SU-DHL-6 (cell line): ENCODE measurements around the gene G6PD.

ENCODE experiments used
- CTCF ChIP-seq: fragments of 200-600 bp; sonication (generic); IDR thresholded peaks from one replicate; pipeline ENCODE4 v1.5.1; 2017; ENCODE audit warnings: antibody characterized with exemption, mild to moderate bottlenecking, low read length, moderate library complexity; ENCODE audit not compliant: insufficient read depth, poor library complexity, severe bottlenecking
- EZH2phosphoT487 ChIP-seq: fragments of 200-600 bp; sonication (generic), shearing (Covaris generic); conservative IDR thresholded peaks from 2 replicates; pipeline ENCODE4 v1.6.1; 2018; ENCODE audit warnings: mild to moderate bottlenecking, antibody characterized with exemption, low read length, moderate library complexity, mixed read lengths

GRCh38 chrX:154534526-154535322 lies 11.9 kb downstream of the G6PD start:
- TF ChIP-seq CTCF (peak; percentile 90), EZH2phosphoT487 (no peak)
